ACC112 (cell line): ENCODE measurements around the gene CYP3A5.

Experiments used
- H2AFZ ChIP-seq: fragments of 200-600 bp; sonication (generic); one replicate; pipeline ENCODE4 v1.6.0; 2017; ENCODE audit warnings: antibody characterized with exemption, low read length; ENCODE audit not compliant: unreplicated experiment
- H3K27ac ChIP-seq: fragments of 200-600 bp; sonication (generic); 2 replicates; pipeline ENCODE4 v1.5.1; 2014; ENCODE audit warnings: low read depth, mild to moderate bottlenecking, antibody characterized with exemption, low read length, moderate library complexity
- H3K27me3 ChIP-seq: fragments of 200-600 bp; sonication (generic); 2 replicates; pipeline ENCODE4 v1.6.1; 2014; ENCODE audit warnings: mild to moderate bottlenecking, antibody characterized with exemption, low read length, moderate library complexity, mixed read lengths; ENCODE audit not compliant: insufficient read depth
- H3K36me3 ChIP-seq: fragments of 200-600 bp; sonication (generic); 2 replicates; pipeline ENCODE4 v1.6.1; 2016; ENCODE audit warnings: mild to moderate bottlenecking, antibody characterized with exemption, low read length, moderate library complexity, mixed read lengths; ENCODE audit not compliant: insufficient read depth
- H3K4me1 ChIP-seq: fragments of 200-600 bp; sonication (generic); one replicate; pipeline ENCODE4 v1.6.1; 2016; ENCODE audit warnings: low read length, mixed read lengths; ENCODE audit not compliant: insufficient read depth, unreplicated experiment, control insufficient read depth
- H3K4me3 ChIP-seq: fragments of 200-600 bp; sonication (generic); 2 replicates; pipeline ENCODE4 v1.5.1; 2014; ENCODE audit warnings: mild to moderate bottlenecking, low read depth, low read length
- H3K79me2 ChIP-seq: fragments of 200-600 bp; sonication (generic); one replicate; pipeline ENCODE4 v1.6.0; 2016; ENCODE audit warnings: low read length; ENCODE audit not compliant: control insufficient read depth, unreplicated experiment, insufficient read depth

The CYP3A5 gene

DNA sequence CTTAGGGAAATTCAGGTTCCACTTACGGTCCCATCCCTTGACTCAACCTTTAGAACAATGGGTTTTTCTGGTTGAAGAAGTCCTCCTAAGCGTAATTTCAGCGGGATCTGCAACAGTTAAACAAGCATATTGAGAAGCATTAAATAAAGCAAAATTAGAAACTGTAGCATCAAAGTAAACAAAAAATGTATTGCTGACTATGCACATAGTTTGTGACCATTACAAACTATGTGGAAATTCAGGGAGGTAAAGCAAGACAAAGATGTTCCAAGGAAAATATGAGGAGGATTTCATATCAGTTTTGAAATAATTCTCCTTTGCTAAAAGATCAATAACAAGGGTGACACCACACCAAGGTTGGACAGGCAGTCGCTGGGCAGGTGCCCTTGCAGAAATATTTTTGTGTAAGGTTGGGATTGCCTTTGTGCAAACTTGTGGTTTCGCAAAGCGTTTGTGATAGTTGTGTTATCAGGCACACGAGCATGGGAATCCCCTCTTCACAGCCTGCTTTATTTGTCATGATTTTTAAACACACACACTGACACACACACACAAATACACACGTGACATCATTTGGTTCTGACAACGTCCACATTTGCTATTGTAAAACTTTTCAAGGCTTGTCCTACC lies 5.4 kb upstream of the CYP3A5 start:
- Histone ChIP-seq H3K4me1 (no peaks in the 10 kb centered on the region), H3K4me3 (no peak overlapping the region), H3K36me3 (no peaks in the 10 kb centered on the region), H3K79me2 (no peaks in the 10 kb centered on the region), H3K27ac (no peak overlapping the region), H2AFZ (no peak overlapping the region), H3K27me3 (peaks cover 14% of the 10 kb centered on the region; the same call in 1 of the 2 replicates)

- Histone ChIP-seq H3K36me3 (no peaks in the 10 kb centered on the region), H3K4me3 (no peak overlapping the region), H3K27ac (no peak overlapping the region), H3K4me1 (peaks cover 4% of the 10 kb centered on the region), H3K79me2 (no peaks in the 10 kb centered on the region), H3K27me3 (peaks cover 24% of the 10 kb centered on the region; the same call in 1 of the 2 replicates), H2AFZ (no peak overlapping the region)
Measured at GRCh38 chr7:99679032-99679399, 780 bp downstream of the CYP3A5 start.

DNA sequence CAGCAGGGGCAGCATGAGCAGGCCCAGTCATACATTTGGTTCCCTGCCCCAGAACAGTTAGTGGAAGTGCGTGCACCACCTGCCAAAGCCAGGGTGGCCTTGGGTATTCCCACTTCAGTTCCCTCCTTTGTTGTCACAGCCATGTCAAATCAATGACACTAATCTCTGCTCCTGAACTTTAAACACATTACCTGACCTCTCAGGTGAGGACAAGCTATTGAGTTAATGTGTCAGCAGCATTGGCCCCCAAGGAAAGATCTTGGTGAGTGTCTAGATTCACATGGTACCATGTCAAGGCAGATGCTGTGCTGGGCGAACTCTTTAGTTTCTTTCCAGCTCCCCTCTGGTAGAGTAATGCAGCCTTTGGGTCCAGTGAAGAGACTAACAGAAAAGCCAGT lies 2.1 kb downstream of the CYP3A5 start:
- H3K4me1 ChIP-seq, result peaks cover 4% of the 10 kb centered on the region
- no peaks in the 10 kb centered on the region for H3K79me2 ChIP-seq
- no peak overlapping the region for H3K27ac ChIP-seq
- peaks cover 18% of the 10 kb centered on the region; the same call in 1 of the 2 replicates for H3K27me3 ChIP-seq
- H2AFZ ChIP-seq, result no peak overlapping the region
- no peaks in the 10 kb centered on the region for H3K36me3 ChIP-seq
- no peak overlapping the region for H3K4me3 ChIP-seq

GRCh38 chr7:99677013-99677647 lies 2.7 kb downstream of the CYP3A5 start:
- no peaks in the 10 kb centered on the region for H3K36me3 ChIP-seq
- no peak overlapping the region for H2AFZ ChIP-seq
- H3K27me3 ChIP-seq, result peaks cover 15% of the 10 kb centered on the region; the same call in 1 of the 2 replicates
- peaks cover 4% of the 10 kb centered on the region for H3K4me1 ChIP-seq
- H3K27ac ChIP-seq, result no peak overlapping the region
- no peak overlapping the region for H3K4me3 ChIP-seq
- no peaks in the 10 kb centered on the region for H3K79me2 ChIP-seq

DNA sequence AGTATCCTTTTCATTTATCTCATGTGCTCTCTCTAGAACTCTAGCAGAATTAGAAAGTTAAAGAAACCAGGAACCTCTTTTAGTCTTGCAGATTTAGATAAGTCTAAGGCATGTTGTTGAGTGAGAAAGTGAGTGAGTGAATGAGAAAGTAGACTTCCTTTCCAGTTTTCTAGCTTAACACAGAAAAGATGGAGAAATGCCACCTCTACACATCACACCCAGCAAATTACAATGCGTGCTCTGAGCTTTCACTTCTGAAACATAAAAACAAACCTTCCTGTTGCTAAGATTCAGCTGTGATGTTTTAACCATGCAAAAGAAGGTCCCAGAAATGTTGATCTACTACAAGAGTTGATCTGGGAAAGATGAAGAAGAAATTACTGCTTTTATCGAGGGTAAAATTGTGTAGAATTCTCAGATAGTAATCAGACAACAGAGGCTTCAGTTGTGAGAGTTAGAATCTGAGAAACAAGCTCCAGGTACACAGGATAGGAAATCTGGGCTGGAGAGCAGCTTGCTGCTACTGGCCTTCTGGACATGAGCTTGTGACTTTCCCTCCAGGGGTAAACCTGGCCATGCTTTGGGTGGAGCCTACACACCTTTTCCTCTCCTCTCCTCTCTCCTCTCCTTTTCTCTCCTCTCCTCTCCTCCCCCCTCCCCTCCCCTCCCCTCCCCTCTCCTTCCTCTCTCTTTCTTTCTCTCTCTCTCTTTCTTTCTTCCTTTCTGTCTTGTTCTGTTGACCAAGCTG lies 4.6 kb downstream of the CYP3A5 start:
- Histone ChIP-seq H3K4me3 (peak overlapping the region; percentile 21; the same call in 1 of the 2 replicates), H3K27me3 (peaks cover 10% of the 10 kb centered on the region; the same call in 1 of the 2 replicates), H3K27ac (no peak overlapping the region), H3K79me2 (no peaks in the 10 kb centered on the region), H2AFZ (no peak overlapping the region), H3K4me1 (peaks cover 4% of the 10 kb centered on the region), H3K36me3 (no peaks in the 10 kb centered on the region)

DNA sequence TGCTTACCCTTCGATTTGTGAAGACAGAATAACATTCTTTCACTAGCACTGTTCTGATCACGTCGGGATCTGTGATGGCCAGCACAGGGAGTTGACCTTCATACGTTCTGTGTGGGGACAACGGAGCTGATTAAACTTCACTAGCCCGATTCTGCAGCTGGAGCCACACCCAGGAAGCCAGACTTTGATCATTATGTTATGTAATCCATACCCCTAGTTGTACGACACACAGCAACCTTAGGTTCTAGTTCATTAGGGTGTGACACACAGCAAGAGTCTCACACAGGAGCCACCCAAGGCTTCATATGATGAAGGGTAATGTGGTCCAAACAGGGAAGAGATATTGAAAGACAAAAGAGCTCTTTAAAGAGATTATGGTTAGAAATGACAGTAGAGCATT lies 7.2 kb downstream of the CYP3A5 start:
- Histone ChIP-seq H3K4me1 (no peaks in the 10 kb centered on the region), H3K4me3 (no peak overlapping the region), H3K27me3 (peaks cover 5% of the 10 kb centered on the region; the same call in 1 of the 2 replicates), H3K79me2 (no peaks in the 10 kb centered on the region), H3K36me3 (no peaks in the 10 kb centered on the region), H2AFZ (no peak overlapping the region), H3K27ac (no peak overlapping the region)

- Histone ChIP-seq H2AFZ (no peak overlapping the region), H3K4me1 (no peaks in the 10 kb centered on the region), H3K27ac (no peak overlapping the region), H3K36me3 (no peaks in the 10 kb centered on the region), H3K79me2 (no peaks in the 10 kb centered on the region), H3K4me3 (no peak overlapping the region), H3K27me3 (peaks cover under 1% of the 10 kb centered on the region; the same call in 1 of the 2 replicates)
Measured at GRCh38 chr7:99669782-99670181, 10.0 kb downstream of the CYP3A5 start.

DNA sequence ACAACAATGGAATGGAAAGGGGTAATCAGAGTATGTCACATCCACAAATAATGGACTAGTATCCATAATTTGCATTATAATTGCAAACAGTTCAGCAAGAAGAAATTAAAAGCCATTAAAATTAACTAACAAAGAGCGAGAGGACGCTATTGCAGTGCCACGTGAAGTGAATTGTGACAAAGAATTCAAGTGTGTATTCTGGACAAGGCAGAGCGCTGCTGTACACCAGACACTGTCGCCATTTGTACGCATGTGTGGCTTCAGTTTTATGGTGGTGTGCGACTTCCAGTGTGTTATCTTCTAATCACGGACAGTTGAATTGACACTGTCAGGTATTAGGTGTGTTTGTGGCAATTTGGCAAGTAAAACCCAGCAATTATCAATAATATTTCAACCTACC lies 11.3 kb downstream of the CYP3A5 start:
- Histone ChIP-seq H3K4me3 (no peak overlapping the region), H3K36me3 (no peaks in the 10 kb centered on the region), H3K79me2 (no peaks in the 10 kb centered on the region), H3K4me1 (no peaks in the 10 kb centered on the region), H3K27me3 (no peaks in the 10 kb centered on the region), H3K27ac (no peak overlapping the region), H2AFZ (no peak overlapping the region)

DNA sequence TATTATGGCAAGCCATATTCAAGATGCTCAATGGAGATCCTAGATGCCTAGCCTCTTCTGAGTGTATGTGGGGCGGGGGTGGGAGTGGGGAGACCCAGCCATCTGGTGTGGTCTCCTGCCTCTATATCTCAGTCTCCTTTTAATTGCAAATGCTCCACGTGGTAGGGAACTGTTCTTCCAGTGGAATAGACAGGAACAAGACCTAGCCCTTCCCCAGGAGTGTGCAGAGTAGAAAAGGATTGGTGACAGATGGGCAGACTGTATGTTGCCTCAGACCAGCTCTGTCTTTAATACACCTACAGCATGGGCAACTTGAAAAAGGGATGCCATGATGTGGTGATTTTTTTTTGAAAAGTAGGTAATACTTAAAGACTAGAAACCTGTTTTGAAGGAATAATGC lies 12.6 kb downstream of the CYP3A5 start:
- Histone ChIP-seq H3K27me3 (no peaks in the 10 kb centered on the region), H3K4me3 (no peak overlapping the region), H3K27ac (no peak overlapping the region), H3K79me2 (no peaks in the 10 kb centered on the region), H3K36me3 (no peaks in the 10 kb centered on the region), H3K4me1 (no peaks in the 10 kb centered on the region), H2AFZ (no peak overlapping the region)

DNA sequence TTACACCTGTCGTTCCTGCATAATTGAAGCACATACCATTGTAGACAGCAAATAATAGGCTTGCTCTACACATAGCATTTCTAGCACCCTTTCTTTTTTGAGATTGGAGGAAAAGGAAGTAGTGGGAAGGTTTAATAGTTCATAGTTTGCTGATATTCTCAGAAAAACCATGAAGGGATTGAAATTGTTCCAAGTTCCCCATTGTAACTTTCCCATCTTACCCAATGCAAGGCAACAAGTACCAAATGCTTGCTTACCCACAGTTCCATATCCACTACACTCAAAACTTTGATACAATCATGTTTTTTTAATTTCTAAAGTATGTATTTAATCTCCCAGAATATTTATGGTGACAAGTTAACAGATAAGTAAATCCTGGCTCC lies 13.8 kb downstream of the CYP3A5 start:
- H3K79me2 ChIP-seq, result no peaks in the 10 kb centered on the region
- H3K27ac ChIP-seq, result no peak overlapping the region
- no peak overlapping the region for H3K4me3 ChIP-seq
- H3K4me1 ChIP-seq, result no peaks in the 10 kb centered on the region
- peaks cover 3% of the 10 kb centered on the region; the same call in 1 of the 2 replicates for H3K36me3 ChIP-seq
- no peak overlapping the region for H2AFZ ChIP-seq
- no peaks in the 10 kb centered on the region for H3K27me3 ChIP-seq
